ENCODE measurements around the gene SGCG.
"Not testable (repeated sequence)": the region's sequence is repeated elsewhere in the genome, so short reads cannot be mapped to it uniquely, and the experiment has no call there.

Gene SGCG

DNA sequence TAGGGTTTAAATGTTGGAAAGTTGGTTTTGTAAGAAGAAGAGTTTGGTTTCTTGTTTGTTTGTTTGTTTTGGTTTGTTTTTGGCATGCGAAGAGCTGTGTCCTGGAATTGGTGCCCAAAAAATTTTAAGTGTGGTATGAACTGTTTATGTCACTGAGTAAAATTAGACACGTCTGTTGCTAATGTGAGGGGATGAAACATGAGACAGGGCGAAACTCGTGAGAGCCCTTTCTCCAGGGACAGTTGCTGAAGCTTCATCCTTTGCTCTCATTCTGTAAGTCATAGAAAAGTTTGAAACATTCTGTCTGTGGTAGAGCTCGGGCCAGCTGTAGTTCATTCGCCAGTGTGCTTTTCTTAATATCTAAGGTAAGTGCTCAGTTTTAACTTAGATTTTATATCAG, at the start of gene SGCG:
Gene SGCG, plus strand, starts transcription at position 269 of the 400 bp plus-strand sequence. CDS start 22,716 bp downstream, outside the sequence.
- DNase-seq = no peak

DNA sequence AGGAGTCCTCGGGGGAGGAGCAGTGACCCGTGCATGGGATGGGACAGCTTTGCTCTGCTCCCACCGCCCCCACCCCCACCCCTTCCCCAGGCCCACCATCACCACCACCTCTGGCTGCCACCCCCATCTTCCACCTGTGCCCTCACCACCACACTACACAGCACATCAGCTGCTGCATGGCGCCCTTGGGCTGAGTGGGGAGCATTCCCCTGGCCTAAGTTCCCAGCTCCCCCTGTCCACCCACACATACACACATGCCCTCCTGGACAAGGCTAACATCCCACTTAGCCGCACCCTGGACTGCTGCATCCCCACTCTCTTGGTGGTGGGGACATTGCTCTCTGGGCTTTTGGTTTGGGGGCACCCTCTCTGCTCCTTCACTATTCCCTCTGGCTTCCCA, 46.2 kb upstream of the SGCG start:
- no peak for DNase-seq

- no peak for DNase-seq
These were observed 40.3 kb upstream of the SGCG start for GRCh38 chr13:23140492-23140891.

- DNase-seq = no peak
These were observed 38.8 kb upstream of the SGCG start for GRCh38 chr13:23141964-23142363.

GRCh38 chr13:23142607-23143006, 38.2 kb upstream of the SGCG start:
- DNase-seq = not testable (repeated sequence)

GRCh38 chr13:23144431-23144830, 36.3 kb upstream of the SGCG start:
- DNase-seq = no peak

DNA sequence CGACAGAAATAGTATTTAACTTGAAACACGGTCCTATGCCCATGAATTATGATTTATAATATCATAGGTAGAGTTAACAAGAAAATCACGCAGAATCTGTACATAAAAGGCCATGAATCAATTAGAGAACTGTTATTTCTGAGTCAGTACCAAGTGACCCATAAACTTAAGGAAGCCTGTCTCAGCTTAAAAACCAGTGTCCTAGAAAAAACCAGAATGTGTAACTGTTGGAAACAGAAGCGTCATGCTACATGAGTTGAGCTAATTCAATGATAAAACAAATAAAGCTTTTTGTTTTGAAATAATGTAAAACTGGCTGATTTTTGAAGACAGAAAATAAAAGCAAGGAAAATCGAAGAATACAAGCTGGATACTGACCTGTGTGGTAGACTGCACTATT, 34.8 kb upstream of the SGCG start:
- no peak for DNase-seq

DNA sequence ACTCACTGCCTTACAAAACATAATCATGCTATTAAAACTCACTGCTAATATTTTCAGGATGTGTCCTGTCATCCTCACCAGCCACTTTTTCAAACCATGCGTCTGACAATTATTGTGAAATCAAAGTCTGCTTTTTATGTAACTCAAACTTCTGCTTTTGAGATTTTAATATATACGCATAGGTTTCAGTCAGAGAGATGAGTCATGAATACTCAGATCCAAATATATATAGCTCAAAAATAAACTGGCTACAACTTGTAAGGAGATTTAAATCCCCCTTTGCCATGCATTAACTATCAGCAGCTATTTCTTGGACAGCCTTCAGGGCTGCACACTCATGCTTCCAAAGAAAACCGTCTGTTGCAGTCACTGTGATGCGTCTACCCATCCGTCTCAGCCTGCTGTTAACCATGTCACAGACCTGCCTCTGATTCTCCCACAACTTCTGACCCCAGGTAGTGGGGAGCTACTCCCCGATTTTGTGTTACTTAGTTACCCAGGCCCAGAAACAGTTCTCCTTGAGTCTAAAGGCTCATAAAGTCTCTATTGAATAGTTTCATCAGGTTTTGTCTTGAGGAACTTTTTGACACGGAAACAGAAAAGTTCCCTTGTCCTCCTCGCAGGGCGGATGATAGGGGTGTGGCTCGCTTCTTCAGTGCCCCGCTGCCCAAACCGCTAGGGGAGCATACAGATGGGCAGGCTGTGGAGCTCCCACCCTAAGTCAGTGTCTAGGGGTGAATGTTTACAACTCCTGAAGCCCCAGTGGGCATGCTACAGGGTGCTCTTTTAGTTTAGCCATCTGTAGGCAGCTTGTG, 33.8 kb upstream of the SGCG start:
- DNase-seq = no peak

DNA sequence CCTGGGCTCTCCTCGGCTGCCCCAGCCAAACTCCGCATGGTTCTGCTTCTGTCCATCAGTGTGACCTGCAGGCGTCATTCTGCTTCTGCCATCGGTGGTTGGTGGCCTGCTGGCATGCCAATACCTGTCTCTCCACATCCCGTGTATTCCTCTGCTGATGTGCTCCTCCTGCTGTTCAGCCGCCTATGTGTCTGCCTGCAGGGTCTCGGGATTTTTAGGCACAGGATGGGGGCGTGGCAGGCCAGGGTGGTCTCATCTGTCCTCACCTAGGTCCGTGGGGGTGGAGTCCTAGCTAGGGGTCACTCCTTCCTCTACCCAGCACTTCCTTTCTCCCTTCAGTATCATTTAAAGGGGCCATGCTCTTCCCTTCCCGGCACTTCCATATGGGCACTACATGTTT, 33.0 kb upstream of the SGCG start:
- DNase-seq = no peak

DNA sequence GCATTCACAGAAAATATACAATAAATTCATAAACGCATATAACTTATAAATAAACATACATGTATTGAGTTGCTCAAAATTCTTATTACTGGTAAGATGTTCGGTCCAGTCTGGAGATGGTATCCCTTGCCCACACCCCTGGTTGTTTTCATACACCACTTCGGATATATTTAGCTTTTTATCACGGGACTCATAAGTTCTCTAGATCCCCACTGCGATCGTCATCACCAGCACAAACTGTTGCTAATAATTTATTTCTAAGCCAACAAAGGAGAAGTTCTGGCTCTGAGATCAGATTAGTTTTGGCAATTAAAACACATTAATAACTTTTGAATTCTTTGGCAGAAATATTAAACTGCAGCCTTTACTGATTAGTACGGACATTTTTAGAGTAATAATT, 23.0 kb upstream of the SGCG start:
- DNase-seq = no peak

- DNase-seq = no peak
These were observed 21.5 kb upstream of the SGCG start for GRCh38 chr13:23159205-23159759.

DNA sequence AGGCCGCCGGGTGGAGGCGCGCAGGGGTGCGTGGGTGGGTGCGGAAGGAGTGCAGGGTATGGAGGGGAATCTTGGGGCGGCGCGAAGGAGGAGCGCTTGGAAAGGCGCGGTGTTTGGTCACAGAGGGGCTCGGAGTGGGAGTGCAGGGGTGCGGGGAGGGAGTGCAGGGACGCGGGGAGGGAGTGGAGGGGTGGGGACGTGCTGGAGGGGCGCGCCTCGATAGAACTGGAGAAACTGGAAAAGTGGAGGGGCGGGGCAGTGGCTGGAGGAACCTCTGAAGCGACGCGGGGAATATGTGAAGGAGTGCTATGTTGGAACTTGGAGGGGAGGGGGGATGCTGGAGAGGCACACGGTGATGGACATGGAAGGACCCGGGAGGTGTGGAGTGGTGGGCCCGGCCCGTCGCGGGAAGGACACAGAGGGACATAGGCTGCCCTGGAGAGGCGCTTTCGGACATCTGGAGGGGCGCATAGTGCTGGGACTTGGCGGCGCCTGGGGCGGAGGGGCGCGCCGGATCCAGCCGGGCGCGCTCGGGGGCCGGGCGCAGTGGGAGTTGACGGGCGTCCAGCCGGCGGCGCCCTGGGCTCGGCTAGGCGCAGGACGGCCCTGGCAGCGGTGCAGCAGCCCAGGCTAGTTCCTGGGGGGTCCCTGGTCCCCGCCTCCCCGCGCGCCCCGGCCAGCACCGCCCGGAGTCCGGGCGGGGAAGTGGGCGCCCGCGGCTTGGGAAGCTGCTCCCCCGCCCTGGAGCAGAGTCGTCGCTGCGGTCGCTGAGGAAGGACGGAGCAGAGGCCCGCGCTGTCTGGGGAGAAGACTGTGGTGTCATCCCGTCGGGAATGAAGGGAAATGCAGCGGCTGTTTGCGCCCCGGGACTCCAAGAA, 20.8 kb upstream of the SGCG start:
- no peak for DNase-seq

DNA sequence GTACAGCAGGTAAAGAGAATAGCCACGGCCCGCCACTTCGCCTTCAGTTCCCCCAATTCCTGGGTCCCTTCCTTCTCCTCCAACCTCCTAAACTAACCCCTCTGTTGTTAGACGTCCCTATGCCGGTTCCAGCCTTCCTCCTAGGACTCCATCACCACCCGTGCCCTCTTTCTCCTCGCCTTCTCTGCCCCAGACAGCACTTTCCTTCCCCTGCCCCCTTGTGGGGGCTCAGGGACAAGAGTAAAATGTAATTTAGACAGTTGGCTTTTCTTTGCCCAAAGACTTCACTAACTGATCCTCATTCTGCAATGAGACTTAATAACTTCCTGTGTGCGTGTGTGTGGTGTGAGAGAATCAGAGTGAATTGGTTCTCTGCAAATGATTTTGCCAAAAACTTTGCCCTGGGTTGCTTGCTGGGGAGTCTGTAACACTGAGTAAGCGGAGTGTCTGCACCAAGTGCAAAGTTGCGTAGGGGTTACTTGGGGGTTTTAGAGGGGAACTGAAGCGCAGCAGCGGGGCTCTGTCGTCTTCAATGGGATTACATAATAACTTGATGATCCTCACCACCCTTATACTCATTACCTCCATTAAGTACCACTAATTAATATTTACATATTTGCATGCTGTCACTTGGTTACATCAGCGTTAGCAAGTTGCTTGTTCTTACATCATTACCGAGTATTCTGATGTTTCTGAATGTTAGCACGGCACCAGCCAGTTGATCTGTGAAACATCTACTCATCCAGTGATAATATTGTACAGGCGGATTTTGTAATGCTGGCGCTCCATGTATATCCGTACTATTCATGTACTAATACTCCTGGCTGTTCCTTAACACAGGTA, 19.9 kb upstream of the SGCG start:
- DNase-seq = no peak

GRCh38 chr13:23161481-23161825, 19.3 kb upstream of the SGCG start:
- no peak for DNase-seq

- no peak for DNase-seq
These were observed 4.9 kb upstream of the SGCG start for GRCh38 chr13:23175920-23176319.

DNA sequence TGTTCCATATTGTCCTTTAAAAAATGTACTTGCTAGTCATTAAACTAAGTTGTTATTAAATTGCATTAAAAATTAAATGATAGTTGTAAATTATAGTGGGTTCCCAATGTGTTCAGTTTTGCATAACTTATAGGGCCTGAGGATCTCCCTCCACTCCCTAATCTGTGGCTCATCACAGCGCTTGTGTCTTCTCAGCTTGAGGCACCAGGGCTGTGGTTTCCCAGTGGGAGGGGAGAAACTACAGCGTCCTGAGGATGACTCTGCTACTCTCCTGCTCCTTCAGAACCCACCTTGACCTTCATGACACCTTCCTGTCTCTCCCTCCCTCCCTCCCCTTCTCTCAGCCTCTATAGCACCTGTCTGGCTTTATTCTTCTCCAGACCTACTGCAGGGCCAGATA, 1.4 kb downstream of the SGCG start:
- DNase-seq = no peak

- no peak for DNase-seq
These were observed 2.5 kb downstream of the SGCG start for GRCh38 chr13:23183292-23183691.

DNA sequence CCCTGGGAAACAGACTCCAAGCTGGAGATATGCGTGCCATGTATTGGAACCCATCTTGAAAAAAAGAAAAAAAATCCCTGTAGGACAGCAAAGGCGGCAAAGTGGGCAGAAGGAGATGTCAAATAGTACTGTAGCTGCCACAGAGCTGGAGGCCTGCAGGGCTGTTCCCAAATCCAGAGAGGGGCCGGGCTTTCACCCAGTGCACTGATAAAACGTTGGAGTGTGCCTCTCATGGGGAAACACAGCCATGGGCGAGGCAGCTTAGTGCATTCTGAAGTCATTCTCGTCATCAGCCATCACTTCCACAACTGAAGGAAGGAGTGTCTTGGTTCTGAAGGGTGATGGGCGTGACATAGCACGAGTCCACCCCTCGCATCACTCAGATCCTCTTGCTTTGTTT, 4.8 kb downstream of the SGCG start:
- DNase-seq = no peak

DNA sequence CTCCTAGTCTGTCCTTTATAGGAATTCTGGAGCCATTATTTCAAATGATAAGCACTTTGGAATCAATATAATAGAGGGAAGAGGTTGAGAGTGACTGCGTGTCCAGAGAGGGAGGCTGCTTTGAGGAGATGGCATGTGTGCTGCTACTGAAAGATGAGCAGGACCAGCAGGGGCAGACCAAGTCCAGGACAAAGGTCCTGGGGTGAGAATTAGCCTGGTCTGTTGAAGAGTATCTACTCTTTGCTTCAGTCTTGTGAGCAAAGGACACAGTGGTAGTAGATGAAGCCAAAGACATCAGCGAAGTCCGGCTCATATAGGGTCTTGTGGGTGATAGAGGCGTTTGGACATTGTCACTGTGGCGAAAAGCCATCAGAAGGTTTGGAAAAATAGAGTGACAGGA, 21.1 kb downstream of the SGCG start:
- no peak for DNase-seq

- DNase-seq = no peak
These were observed 21.6 kb downstream of the SGCG start for GRCh38 chr13:23202383-23202782.

- DNase-seq = no peak
These were observed 22.7 kb downstream of the SGCG start for GRCh38 chr13:23203516-23203915.

- no peak for DNase-seq
These were observed 25.0 kb downstream of the SGCG start for GRCh38 chr13:23205807-23206206.

DNA sequence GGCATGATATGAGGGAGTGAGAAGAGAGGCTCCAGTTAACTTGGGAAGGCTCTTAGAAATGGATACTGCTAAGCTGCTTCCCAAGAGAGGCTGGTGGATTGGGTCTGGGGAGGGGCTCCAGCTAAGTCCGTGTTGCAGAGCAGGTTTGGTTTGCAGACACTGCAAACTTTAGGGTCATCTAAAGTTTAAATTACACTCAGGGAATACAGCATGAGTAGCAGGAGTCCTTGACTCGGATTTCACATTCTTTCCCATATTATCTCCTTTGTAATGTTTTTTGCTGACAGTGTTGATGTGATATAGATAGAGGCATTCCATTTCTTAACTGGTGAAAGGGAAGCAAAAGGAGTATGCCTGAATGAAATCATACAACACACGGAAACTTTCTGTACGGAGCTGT, 31.9 kb downstream of the SGCG start:
- DNase-seq = no peak

Data from activated CD4-positive, alpha-beta T cell treated with anti-CD3 and anti-CD28 coated beads, Interleukin-2, amount 50 U/mL, for 1 hour (primary cell).